Endometrial microvascular endothelial cells (primary cell): ENCODE results near the gene CPNE5. TPM values are rescaled to one million over a fixed set of nuclear protein-coding genes. Genes with fewer than 3 reads are reported as not detected.

Experiments
- in situ Hi-C: cut with HindIII; loops from 2 replicates; pipeline ENCODE4 v1.10.0; 2017; ENCODE audit warnings: low sequenced_read_pairs, low pct_unique_long_range_greater_than_20kb; ENCODE audit errors: inconsistent ontology term
- total RNA-seq: library from RNA; depleted of rRNA; stranded (reverse); fragments of >200 nt; gene quantifications from one replicate; pipeline ENCODE4 v1.2.3, GENCODE V29; 2015; ENCODE audit errors: inconsistent ontology term

CPNE5 gene
- total RNA-seq, 1 donor from 2014 or later = 3.5 TPM

- in situ Hi-C loops = no loop called here
These were observed 35.3 kb downstream of the CPNE5 start for GRCh38 chr6:36803908-36804307.

GRCh38 chr6:36803482-36803881, 35.8 kb downstream of the CPNE5 start:
- in situ Hi-C loops = no loop called here

DNA sequence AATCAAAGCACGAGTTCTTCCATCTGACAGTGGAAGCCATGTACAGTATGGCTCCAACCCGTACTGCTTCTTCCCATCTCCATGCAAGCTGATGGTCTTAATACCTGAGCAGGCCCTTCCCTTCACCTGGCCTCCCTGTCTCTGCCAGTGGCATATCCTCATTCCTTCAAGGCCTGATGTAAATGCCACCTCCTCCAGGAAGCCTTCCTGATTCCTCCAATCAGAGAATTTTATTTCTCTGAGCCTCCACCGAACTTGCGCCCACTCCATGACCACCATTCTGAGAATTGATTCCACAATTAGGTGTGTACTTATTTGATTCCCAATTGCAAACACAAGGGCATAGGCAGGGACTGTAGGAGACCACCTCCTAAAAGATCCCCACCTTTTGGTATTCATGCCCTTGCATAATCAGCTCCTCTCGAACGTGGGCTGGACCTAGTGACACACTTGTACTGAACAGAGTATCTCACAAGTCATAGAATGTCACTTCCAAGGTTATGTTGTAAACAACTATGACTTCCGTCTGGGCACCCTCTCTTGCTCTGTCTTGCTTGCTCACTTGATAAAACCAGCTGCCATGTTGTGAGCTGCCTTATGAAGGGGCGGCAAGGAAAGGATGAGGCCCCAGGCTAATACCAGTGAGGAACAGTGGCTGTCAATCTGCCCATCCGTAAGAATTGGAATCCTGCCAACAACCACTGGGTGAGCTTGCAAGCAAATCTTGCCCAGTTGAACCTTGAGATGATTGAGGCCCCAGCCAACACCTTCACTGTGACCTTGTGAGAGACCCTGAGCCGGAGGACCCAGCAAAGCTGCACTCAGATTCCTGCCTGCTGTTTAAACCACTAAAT, 38.8 kb downstream of the CPNE5 start:
- in situ Hi-C loops = no loop called here

DNA sequence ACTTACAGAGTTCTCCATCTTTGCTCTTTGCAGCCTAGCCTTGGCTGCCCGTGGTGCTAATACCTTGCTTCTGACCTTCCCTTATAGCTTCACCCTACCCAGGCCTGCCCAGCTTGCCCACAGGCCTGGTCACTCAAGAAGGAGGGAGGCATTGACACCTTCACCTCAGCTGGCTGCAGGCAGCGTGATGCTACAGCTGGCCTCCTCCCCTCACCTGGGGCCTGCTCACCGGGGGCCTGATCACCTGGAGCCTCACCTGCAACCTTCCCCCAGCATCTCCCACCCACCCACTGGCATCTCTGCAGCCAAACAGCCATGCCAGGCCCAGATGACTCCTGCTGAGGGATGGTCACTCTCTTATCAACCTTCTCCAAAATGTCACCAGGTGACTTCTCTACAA, 40.4 kb downstream of the CPNE5 start:
- in situ Hi-C loops = no loop called here

DNA sequence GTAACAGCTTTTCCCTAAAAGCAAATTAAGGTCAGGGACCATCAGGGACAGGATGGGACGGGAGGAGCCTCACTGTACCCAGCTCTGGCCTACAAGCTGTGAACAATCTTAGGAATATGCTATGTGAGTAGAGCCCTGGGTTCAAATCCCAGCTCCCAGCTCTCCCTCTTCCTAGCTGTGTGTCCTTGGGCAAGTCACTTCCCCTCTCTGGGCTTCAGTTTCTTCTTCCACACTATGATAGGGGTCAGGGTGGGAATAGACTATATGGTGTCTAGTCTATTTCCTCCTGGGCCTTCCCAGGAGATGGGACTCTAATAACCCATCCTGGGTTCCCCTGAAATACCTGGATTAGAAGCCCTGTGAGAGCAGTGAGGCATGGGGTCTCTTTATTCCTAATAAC, 41.6 kb downstream of the CPNE5 start:
- in situ Hi-C loops = no loop called here

- in situ Hi-C loops = no loop called here
These were observed 42.2 kb downstream of the CPNE5 start for GRCh38 chr6:36797055-36797454.

GRCh38 chr6:36794713-36795065, 44.6 kb downstream of the CPNE5 start:
- in situ Hi-C loops = no loop called here

DNA sequence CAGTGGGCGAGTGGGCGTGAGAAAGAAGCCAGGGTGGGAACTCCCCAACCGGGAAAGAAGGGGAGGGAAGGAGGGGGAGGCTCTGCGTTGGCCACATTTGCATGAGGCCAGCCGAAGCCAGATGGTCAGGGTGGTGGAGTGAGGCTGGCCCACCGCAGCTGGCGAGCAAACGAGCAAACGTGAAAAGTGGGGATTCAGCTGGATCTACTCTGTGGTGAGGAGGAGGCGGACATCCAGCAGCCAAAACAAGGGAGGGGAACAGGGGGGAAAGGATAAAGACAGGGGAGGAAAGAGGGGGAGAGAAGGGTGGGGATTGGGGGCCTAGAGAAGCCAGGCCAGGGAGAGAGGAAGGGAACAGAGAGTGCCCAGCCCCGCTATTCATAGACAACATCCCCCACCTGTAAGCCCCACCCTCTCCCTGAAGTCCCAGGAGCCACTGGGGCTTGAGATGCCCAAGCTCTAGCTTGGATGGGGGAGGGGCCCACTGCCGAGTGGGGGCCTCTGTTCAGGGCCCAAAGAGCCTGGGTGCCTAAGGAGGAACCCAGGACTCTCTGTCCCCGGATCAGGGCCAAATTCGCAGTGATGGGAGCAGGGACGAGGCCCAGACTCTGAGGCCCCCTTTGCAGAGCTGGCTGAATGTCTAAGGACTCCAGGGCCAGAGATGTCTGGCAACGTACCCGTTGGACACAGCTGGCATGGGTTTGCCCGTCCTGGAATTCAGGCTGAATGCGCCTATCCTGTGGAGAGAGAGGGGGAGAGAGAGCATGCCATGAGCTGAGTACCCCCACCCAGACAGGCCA, 45.1 kb downstream of the CPNE5 start:
- in situ Hi-C loops = no loop called here

- in situ Hi-C loops = no loop called here
These were observed 45.8 kb downstream of the CPNE5 start for GRCh38 chr6:36793296-36793912.

DNA sequence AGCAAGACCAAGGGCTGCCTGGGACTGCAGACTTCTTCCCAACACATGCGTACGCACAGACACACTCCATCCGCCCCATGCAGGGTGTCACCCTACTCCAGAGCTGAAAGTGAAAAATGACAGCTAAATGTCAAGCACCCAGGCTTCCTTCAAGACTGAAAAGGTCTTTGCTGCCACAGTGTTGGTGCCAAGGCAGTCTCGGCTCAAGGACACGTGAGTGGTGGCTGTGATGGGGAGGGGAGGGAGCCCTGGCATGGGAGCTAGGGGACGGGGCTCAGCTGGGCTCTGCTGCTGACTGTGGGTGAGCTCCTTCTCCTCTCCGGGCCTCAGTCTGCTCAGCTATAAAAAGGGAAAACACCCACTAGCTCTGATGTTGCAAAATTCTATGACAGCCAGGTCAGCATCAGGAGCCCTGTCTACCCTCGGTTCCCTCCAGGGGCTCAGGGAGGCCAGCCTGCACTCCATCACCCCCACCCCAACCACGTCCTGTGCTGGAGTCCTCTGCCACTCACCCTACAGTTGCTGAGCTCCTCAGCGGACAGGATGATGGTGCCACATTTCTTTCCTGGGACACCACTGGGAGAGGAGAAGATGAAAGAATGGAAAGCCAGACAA, 47.6 kb downstream of the CPNE5 start:
- in situ Hi-C loops = no loop called here

GRCh38 chr6:36791085-36791484, 48.2 kb downstream of the CPNE5 start:
- in situ Hi-C loops = no loop called here

GRCh38 chr6:36788768-36789167, 50.5 kb downstream of the CPNE5 start:
- in situ Hi-C loops = no loop called here

DNA sequence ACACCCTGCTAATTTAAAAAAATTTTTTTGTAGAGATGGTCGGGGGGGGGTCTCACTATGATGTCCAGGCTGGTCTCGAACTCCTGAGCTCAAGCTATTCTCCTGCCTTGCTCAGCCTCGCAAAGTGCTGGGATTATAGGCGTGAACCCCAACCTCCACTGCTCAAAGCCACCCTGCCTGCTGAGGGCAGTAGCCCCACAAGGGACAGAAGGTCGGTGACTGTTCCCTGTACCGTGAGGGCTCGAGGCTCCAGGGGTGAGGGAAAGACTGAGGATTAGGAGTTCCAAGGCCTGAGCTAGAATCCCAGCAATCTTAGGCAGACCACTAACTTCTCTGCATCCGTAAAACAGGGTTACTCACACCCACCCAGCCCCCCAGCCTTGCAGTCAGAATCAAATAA, 51.1 kb downstream of the CPNE5 start:
- in situ Hi-C loops = no loop called here

GRCh38 chr6:36787210-36787609, 52.0 kb downstream of the CPNE5 start:
- in situ Hi-C loops = no loop called here

DNA sequence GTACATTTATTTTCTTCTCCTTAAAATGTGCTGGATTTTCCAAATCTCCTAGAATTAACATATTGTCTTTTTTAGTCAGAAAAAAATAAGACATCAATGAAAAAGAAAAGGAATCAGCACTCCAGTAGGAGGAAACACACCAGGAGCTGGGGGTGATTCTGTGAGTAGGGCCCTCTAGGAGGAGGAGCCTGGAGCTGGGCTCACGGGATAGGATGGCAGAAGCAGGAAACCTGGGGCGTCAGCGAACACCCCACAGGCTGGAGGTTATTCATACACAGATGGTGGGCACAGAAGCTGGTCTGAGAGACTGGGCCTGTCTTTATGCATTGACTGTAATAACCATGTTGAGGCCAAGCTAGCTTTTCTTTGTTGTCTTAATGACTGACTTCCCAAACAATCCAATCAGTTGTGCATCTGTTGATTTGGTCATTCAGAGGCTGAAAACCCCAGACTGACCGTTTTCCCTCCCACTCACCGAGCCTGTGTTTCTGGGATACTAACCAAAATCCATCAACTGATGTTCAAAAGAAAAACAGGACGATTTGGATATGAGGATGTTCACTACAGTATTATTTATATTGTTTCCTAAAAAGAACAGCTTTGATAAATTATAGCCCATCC, 53.1 kb downstream of the CPNE5 start:
- in situ Hi-C loops = no loop called here

- in situ Hi-C loops = no loop called here
These were observed 54.9 kb downstream of the CPNE5 start for GRCh38 chr6:36784376-36784636.

DNA sequence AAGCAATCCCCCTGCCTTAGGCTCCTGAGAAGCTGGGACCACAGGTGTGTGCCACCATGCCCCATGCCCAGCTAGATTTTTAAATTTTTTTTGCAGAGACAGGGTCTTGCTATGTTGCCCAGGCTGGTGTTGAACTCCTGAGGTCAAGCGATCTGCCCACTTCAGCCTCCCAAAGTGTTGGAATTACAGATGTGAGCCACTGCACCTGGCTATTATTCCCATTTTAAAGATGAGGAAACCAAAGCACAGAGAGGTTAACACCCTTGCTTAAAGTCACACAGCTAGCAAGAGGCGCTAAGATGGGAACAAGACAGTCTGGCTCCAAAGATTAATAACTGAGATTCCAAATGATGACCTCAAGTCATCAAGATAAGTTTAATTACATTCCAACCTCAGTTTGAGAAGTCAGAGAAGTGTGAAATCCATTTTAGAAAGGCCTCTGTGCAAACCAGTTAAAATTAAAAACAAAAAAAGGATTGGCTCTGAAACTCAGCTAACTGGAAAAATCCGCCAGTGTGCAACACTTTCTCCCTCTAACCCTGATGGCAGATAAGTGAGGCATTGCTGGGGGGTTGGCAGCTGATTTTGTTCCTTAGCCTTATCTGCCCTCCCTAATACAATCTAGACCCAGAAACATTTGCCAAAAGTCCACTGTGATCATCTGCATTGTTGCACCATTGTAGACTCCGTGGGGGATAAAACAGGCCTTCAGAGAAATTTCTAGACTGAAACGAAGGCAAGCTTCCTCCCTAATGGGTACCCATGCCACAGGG, 55.5 kb downstream of the CPNE5 start:
- in situ Hi-C loops = no loop called here

- in situ Hi-C loops = no loop called here
These were observed 57.6 kb downstream of the CPNE5 start for GRCh38 chr6:36781669-36782068.
